Mucosa of descending colon (tissue), 3 donors: ENCODE results near the gene LNPK. TPM values are rescaled to one million over a fixed set of nuclear protein-coding genes. Genes with fewer than 3 reads are reported as not detected.
"Not testable (repeated sequence)": the region's sequence is repeated elsewhere in the genome, so short reads cannot be mapped to it uniquely, and the experiment has no call there.

ENCODE experiments used
- ATAC-seq: fragments of 200-7000 bp; cut with Tn5 transposase; one replicate; pipeline ENCODE4 v1.9.1; 2020; ENCODE audit warnings: mild to moderate bottlenecking, moderate library complexity
- DNase-seq, 3 donors: peaks; one replicate each; pipeline ENCODE4 v3.0.0-alpha.2; 2020
- H3K36me3 ChIP-seq: fragments of 200-600 bp; one replicate; pipeline ENCODE4 v1.8.0; 2021; ENCODE audit warnings: low read depth, mild to moderate bottlenecking
- H3K4me1 ChIP-seq: fragments of 200-600 bp; one replicate; pipeline ENCODE4 v1.8.0; 2021; ENCODE audit warnings: low read depth, mild to moderate bottlenecking
- H3K4me3 ChIP-seq: fragments of 200-600 bp; one replicate; pipeline ENCODE4 v1.8.0; 2021; ENCODE audit warnings: mild to moderate bottlenecking
- H3K9me3 ChIP-seq: fragments of 200-600 bp; one replicate; pipeline ENCODE4 v1.8.0; 2021; ENCODE audit warnings: mild to moderate bottlenecking
- CTCF ChIP-seq: fragments of 200-600 bp; IDR thresholded peaks from one replicate; pipeline ENCODE4 v1.8.0; 2022; ENCODE audit warnings: antibody characterized with exemption, mild to moderate bottlenecking
- intact Hi-C, 2 donors: fragments of 100-400 bp; cut with DNase I in 1 of 2; cut with micrococcal nuclease in 1 of 2; formaldehyde crosslinking; loops; one replicate each; pipeline versions ENCODE4 v1.11.0 to v1.11.1; 2022; cut with DNase I, micrococcal nuclease
- total RNA-seq, 3 donors: library from RNA; stranded (reverse); fragmentation: NEBNext Ultra II Directional in 2 of 3; extraction: Animal tissue kit (Norgen Biotek cat#: 25700) in 2 of 3; gene quantifications; one replicate each; pipeline versions ENCODE4 v1.2.1 to v1.2.4, GENCODE V29; 2021 to 2023
- donor health status: DM: no; HTN: no; CAD: no; lungs with moderate emphysema.
- donor health status: DM: no; HTN: no; CAD: no.
- donor health status: DM: no; HTN: yes; CAD: no.

Gene LNPK
- total RNA-seq, 3 donors from 2014 or later, result 33.4 to 35.9 (median 35.3) TPM

GRCh38 chr2:175966839-175967238, 35.2 kb downstream of the LNPK start:
- no peaks in the 10 kb centered on the region for H3K4me1 ChIP-seq
- no peaks in the 10 kb centered on the region for H3K36me3 ChIP-seq
- TF ChIP-seq CTCF, result no peak
- no peak overlapping the region for H3K4me3 ChIP-seq
- ATAC-seq (no peak), DNase-seq (no peak)
- intact Hi-C loops, result no loop called here
- H3K9me3 ChIP-seq, result peaks cover 4% of the 10 kb centered on the region

- no peak for TF ChIP-seq CTCF
- Histone ChIP-seq H3K9me3 (peaks cover 4% of the 10 kb centered on the region), H3K4me3 (no peak overlapping the region), H3K36me3 (no peaks in the 10 kb centered on the region), H3K4me1 (no peaks in the 10 kb centered on the region)
- intact Hi-C loops, result no loop called here
- ATAC-seq (no peak), DNase-seq (no peak)
These were observed 36.3 kb downstream of the LNPK start for GRCh38 chr2:175965773-175966172.

GRCh38 chr2:175964195-175964594, 37.9 kb downstream of the LNPK start:
- no peak overlapping the region for H3K4me3 ChIP-seq
- H3K4me1 ChIP-seq, result no peaks in the 10 kb centered on the region
- TF ChIP-seq CTCF, result no peak
- no peaks in the 10 kb centered on the region for H3K36me3 ChIP-seq
- peaks cover 4% of the 10 kb centered on the region for H3K9me3 ChIP-seq
- DNase-seq (peak in 1 of 3 donors; percentile 31), ATAC-seq (no peak)
- intact Hi-C loops, result no loop called here

GRCh38 chr2:175963171-175963570, 38.9 kb downstream of the LNPK start:
- ATAC-seq, H3K36me3 ChIP-seq, H3K4me1 ChIP-seq, H3K4me3 ChIP-seq, H3K9me3 ChIP-seq, intact Hi-C loops, DNase-seq: not testable (repeated sequence)

GRCh38 chr2:175957845-175958244, 44.2 kb downstream of the LNPK start:
- intact Hi-C loops, result no loop called here
- Histone ChIP-seq H3K9me3 (peaks cover 4% of the 10 kb centered on the region), H3K4me1 (no peaks in the 10 kb centered on the region), H3K4me3 (no peak overlapping the region), H3K36me3 (no peaks in the 10 kb centered on the region)
- no peak for TF ChIP-seq CTCF
- no peak for ATAC-seq
- DNase-seq, result no peak

- intact Hi-C loops, result no loop called here
- Histone ChIP-seq H3K4me3 (no peak overlapping the region), H3K4me1 (no peaks in the 10 kb centered on the region), H3K36me3 (no peaks in the 10 kb centered on the region), H3K9me3 (no peaks in the 10 kb centered on the region)
- no peak for TF ChIP-seq CTCF
- ATAC-seq (no peak), DNase-seq (no peak)
These were observed 46.9 kb downstream of the LNPK start for GRCh38 chr2:175955136-175955535.
